C4-2B (cell line): ENCODE results near the gene PDGFD.

Experiments
- H3K27ac ChIP-seq: fragments of 450-650 bp; 2 replicates; pipeline ENCODE4 v1.5.1; 2017
- CTCF ChIP-seq: fragments of 450-650 bp; conservative IDR thresholded peaks from 2 replicates; pipeline ENCODE4 v1.5.1; 2017; ENCODE audit warnings: mild to moderate bottlenecking
- ZFX ChIP-seq: fragments of 450-650 bp; IDR thresholded peaks from 2 replicates; pipeline ENCODE4 v1.6.1; 2017

Gene PDGFD

GRCh38 chr11:104164028-104164520 lies at the start of gene PDGFD:
PDGFD (minus strand) TSS chr11:104164147.
- TF ChIP-seq ZFX = no peak
- peak; percentile 39 for TF ChIP-seq CTCF
- no peak within 1 kb of the TSS for H3K27ac ChIP-seq

GRCh38 chr11:104206936-104207335 lies 43.0 kb upstream of the PDGFD start:
- H3K27ac ChIP-seq = no peak overlapping the region

GRCh38 chr11:104205838-104206237 lies 41.9 kb upstream of the PDGFD start:
- no peak overlapping the region for H3K27ac ChIP-seq
- TF ChIP-seq ZFX (no peak), CTCF (no peak)

More at GRCh38 chr11:104206936-104207335, 43.0 kb upstream of the PDGFD start:
- TF ChIP-seq ZFX (no peak), CTCF (no peak)

GRCh38 chr11:104200688-104201087 lies 36.7 kb upstream of the PDGFD start:
- H3K27ac ChIP-seq = no peak overlapping the region
- no peak for TF ChIP-seq ZFX
- no peak for TF ChIP-seq CTCF

GRCh38 chr11:104199053-104199452 lies 35.1 kb upstream of the PDGFD start:
- TF ChIP-seq ZFX = no peak
- no peak for TF ChIP-seq CTCF

GRCh38 chr11:104198576-104198975 lies 34.6 kb upstream of the PDGFD start:
- TF ChIP-seq ZFX (no peak), CTCF (no peak)
- H3K27ac ChIP-seq = no peak overlapping the region

More at GRCh38 chr11:104199053-104199452, 35.1 kb upstream of the PDGFD start:
- no peak overlapping the region for H3K27ac ChIP-seq

GRCh38 chr11:104191124-104191523 lies 27.2 kb upstream of the PDGFD start:
- TF ChIP-seq ZFX (no peak), CTCF (no peak)

More at GRCh38 chr11:104191124-104191523, 27.2 kb upstream of the PDGFD start:
- no peak overlapping the region for H3K27ac ChIP-seq
